Gastroesophageal sphincter (tissue), 3 donors: ENCODE results near the gene APOL3.

Experiments used
- CTCF ChIP-seq, 4 experiments: fragments of 200-600 bp in 2 of 4; fragments of 450-650 bp in 2 of 4; sonication (generic) in 1 of 4; IDR thresholded peaks; one replicate each; pipeline ENCODE4 v1.5.1; 2017 to 2019; ENCODE audit warnings: antibody characterized with exemption in 4 of 4, mild to moderate bottlenecking in 2 of 4, moderate library complexity in 2 of 4
- POLR2AphosphoS5 ChIP-seq: sonication (generic); formaldehyde crosslinking; IDR thresholded peaks from one replicate; pipeline ENCODE4 v1.6.1; 2017; ENCODE audit warnings: antibody characterized with exemption

GRCh38 chr22:36107436-36107835 lies 53.1 kb downstream of the APOL3 start:
- TF ChIP-seq CTCF (IDR thresholded peaks at IDR 0.05) (no peak), POLR2AphosphoS5 (no peak)
